K562 treated with DMSO at 1 percent for 12 hours (cell line): ENCODE data around the gene SELENOT. TPM values are rescaled to one million over a fixed set of nuclear protein-coding genes. Genes with fewer than 3 reads are reported as not detected.

Experiments used
- total RNA-seq: library from RNA; unstranded; fragments of 300-600 nt; gene quantifications from 2 replicates; pipeline ENCODE4 v1.2.3, GENCODE V29; 2022; ENCODE audit not compliant: insufficient read depth

SELENOT gene, protein sequence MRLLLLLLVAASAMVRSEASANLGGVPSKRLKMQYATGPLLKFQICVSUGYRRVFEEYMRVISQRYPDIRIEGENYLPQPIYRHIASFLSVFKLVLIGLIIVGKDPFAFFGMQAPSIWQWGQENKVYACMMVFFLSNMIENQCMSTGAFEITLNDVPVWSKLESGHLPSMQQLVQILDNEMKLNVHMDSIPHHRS
- total RNA-seq: 25.0 and 41.3 TPM in 2 replicates

DNA sequence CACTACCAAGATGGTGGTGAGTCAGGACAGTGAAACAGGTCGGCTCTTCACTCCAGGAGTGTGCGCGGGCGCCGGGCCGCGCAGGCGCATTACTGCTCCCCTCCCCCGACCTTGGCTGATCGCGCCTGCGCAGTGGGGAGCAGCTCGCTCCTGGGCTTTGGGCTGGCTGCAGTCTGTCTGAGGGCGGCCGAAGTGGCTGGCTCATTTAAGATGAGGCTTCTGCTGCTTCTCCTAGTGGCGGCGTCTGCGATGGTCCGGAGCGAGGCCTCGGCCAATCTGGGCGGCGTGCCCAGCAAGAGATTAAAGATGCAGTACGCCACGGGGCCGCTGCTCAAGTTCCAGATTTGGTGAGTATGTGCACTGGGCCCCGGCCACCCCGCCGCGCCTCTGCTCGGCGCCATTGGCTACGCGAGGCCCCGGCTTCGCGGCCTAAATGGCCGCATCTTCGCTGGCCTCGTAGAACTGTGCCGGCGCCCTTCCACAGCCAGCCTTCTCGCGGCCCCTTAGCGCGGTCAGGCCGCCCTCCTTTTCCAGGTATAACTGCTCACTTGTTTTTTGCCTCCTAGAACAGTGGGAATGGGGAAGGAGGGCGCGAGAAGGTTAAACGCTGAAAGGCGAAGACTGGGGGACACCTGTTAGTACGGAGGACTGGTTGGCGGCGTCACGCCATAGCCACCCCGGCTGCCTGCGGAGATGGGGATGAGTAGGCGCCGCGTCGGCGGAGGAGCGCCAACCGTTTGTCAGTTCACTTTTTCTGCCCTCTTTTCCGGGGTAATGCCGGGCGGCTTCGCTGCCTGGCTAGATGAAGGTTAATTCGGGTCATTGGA is at the start of gene SELENOT:
Gene SELENOT (plus strand): TSS at position 169 of the 827 bp plus-strand sequence. CDS start 42 bp downstream, at position 211.

Other genes with a start within 250 kb of the SELENOT start
- 8.5 and 22.7 TPM in 2 replicates for gene TSC22D2, start 195.0 kb upstream of the SELENOT start, total RNA-seq
- 232 and 235 TPM in 2 replicates for gene SERP1, start 56.8 kb upstream of the SELENOT start, total RNA-seq
- 65.5 and 112 TPM in 2 replicates for gene EIF2A, start 56.5 kb upstream of the SELENOT start, total RNA-seq
- not detected in 2 replicates for gene ERICH6, start 100.6 kb downstream of the SELENOT start, total RNA-seq
- 28.8 and 40.4 TPM in 2 replicates for gene SIAH2, start 159.8 kb downstream of the SELENOT start, total RNA-seq